Stimulated activated naive CD8-positive, alpha-beta T cell treated with anti-CD3 and anti-CD28 coated beads, Interleukin-15, amount 100 ng/mL, for 72 hours (primary cell): ENCODE measurements around the gene SFXN2.
"Not testable (repeated sequence)": the region's sequence is repeated elsewhere in the genome, so short reads cannot be mapped to it uniquely, and the experiment has no call there.

Experiments used
- ATAC-seq: fragments of 150-1000 bp; cut with Tn5 transposase; 2 replicates; pipeline ENCODE4 v1.10.0; 2021; ENCODE audit warnings: mild to moderate bottlenecking, moderate library complexity
- DNase-seq, 2 donors: peaks; one replicate each; pipeline ENCODE4 v3.0.0; 2021 to 2022
- H3K27ac Mint-ChIP-seq, 2 donors: one replicate each; pipeline ENCODE4 v1.8.0; 2022; ENCODE audit warnings: mild to moderate bottlenecking in 2 of 2, mixed read lengths in 2 of 2, moderate library complexity in 2 of 2
- H3K27me3 Mint-ChIP-seq: one replicate; pipeline ENCODE4 v1.8.0; 2022; ENCODE audit warnings: mixed read lengths
- H3K4me1 Mint-ChIP-seq: one replicate; pipeline ENCODE4 v1.8.0; 2022; ENCODE audit warnings: mild to moderate bottlenecking, mixed read lengths
- H3K4me3 Mint-ChIP-seq, 2 donors: one replicate each; pipeline ENCODE4 v1.8.0; 2022; ENCODE audit warnings: mild to moderate bottlenecking in 2 of 2, mixed read lengths in 2 of 2, moderate library complexity in 1 of 2
- H3K9me3 Mint-ChIP-seq, 2 donors: one replicate each; pipeline ENCODE4 v1.8.0; 2022; ENCODE audit warnings: mixed read lengths in 2 of 2

Gene SFXN2

GRCh38 chr10:102704915-102705314 lies 9.5 kb upstream of the SFXN2 start:
- no peak overlapping the region for H3K4me3 Mint-ChIP-seq
- H3K4me1 Mint-ChIP-seq: peaks cover 26% of the 10 kb centered on the region
- peak overlapping the region in 1 of 2 donors; percentile 21 for H3K27ac Mint-ChIP-seq
- no peaks in the 10 kb centered on the region for H3K27me3 Mint-ChIP-seq
- ATAC-seq: no peak
- no peak for DNase-seq
- no peaks in the 10 kb centered on the region for H3K9me3 Mint-ChIP-seq

- DNase-seq (no peak), ATAC-seq (no peak)
- no peak overlapping the region for H3K4me3 Mint-ChIP-seq
- H3K4me1 Mint-ChIP-seq: peaks cover 32% of the 10 kb centered on the region
- no peaks in the 10 kb centered on the region for H3K9me3 Mint-ChIP-seq
- no peak overlapping the region for H3K27ac Mint-ChIP-seq
- H3K27me3 Mint-ChIP-seq: no peaks in the 10 kb centered on the region
These were observed 8.9 kb upstream of the SFXN2 start for GRCh38 chr10:102705531-102705930.

GRCh38 chr10:102710609-102711008 lies 3.8 kb upstream of the SFXN2 start:
- Mint-ChIP-seq H3K9me3 (no peaks in the 10 kb centered on the region), H3K4me1 (peaks cover 52% of the 10 kb centered on the region), H3K27me3 (no peaks in the 10 kb centered on the region), H3K27ac (no peak overlapping the region), H3K4me3 (no peak overlapping the region)
- DNase-seq: no peak
- no peak for ATAC-seq

DNA sequence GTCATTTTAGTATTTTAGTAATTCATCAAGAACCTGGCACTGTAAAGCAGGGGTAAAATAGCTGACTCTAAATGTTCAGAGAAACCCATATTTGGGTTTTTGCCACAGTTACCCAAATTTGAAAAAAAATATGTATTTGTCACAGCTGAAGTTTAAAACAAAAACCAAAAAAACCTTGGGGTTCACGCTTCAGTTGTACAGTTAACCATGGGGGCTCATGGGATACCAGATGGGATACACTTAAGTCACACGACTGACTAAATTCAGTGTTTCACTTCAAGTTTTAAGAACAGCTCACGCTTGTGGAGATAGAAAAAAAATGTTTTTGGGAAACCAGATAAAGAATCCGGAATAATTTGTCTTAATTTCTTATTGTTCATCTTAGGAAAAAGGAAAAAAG lies 2.3 kb upstream of the SFXN2 start:
- H3K27ac Mint-ChIP-seq: no peak overlapping the region
- no peak for DNase-seq
- no peaks in the 10 kb centered on the region for H3K27me3 Mint-ChIP-seq
- H3K4me1 Mint-ChIP-seq: peaks cover 63% of the 10 kb centered on the region
- no peak overlapping the region for H3K4me3 Mint-ChIP-seq
- ATAC-seq: no peak
- no peaks in the 10 kb centered on the region for H3K9me3 Mint-ChIP-seq

GRCh38 chr10:102712843-102713538 lies 1.4 kb upstream of the SFXN2 start:
- no peaks in the 10 kb centered on the region for H3K27me3 Mint-ChIP-seq
- DNase-seq (no peak), ATAC-seq (no peak)
- peaks cover 63% of the 10 kb centered on the region for H3K4me1 Mint-ChIP-seq
- H3K9me3 Mint-ChIP-seq: no peaks in the 10 kb centered on the region
- peak overlapping the region; percentile 87 to 91 for H3K4me3 Mint-ChIP-seq
- peak overlapping the region; percentile 95 to 98 for H3K27ac Mint-ChIP-seq

DNA sequence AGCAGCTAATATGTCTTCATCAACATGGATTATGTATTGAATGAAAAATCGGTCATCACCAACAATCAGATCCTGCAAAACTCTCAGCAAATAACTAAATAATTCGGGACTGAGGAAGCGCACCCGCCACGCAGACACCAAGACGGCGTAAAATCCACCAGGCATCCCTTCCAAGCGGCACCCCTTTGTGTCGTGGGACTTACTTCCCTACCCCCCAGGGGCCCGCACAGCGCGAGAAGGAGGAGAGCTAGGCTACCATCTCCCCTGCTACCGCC lies 960 bp upstream of the SFXN2 start:
- DNase-seq: no peak
- Mint-ChIP-seq H3K27me3 (no peaks in the 10 kb centered on the region), H3K27ac (peak overlapping the region; percentile 95 to 98), H3K4me3 (peak overlapping the region; percentile 87 to 91), H3K9me3 (no peaks in the 10 kb centered on the region), H3K4me1 (peaks cover 67% of the 10 kb centered on the region)
- peak; percentile 72 for ATAC-seq

DNA sequence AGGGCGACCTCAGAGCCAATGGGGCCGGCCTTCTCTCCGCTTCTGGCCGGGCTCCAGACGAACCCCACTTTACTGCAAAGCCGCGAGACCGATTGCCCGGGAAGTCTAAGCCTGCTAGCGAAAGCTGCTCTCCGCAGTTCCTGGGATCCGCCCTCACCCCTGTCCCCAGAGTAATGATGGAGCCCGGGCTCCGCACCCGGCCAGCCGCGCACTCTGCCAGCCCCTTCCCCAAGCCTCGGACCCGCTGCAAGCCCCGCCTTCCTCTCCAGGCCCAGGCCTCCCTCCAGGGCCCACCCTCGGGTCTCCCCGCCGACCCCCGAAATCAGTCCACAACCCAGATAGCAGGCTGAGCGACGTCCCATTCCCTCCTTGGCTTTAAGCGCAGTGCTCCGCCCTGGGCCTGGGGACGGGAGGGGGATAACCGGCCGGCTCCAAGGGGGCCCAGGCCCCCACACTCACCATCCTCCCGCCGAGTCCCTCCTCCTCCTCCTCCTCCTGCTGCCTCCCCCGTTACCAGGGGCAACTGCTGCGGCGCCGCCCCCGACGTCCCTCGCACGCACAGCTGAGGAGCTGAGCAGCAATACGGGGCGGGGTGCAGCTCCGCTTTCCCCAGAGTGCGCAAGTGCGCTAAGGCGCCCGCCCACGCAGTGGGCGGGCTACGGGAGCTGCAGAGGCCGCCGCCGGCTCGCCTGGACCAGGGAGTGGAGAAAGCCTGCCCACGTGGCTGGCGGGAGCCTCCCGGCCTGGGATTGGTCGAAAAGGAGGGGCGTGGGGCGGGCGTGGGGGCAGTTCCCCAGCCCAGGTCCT lies 419 bp upstream of the SFXN2 start, which contains the start of gene ARL3:
TSS of gene ARL3 (minus strand) at position 584 of the 807 bp plus-strand sequence. CDS start at position 462, 122 bp downstream.
- peak within 1 kb of the TSS; percentile 87 to 91 for H3K4me3 Mint-ChIP-seq
- no peaks in the 10 kb centered on the region for H3K27me3 Mint-ChIP-seq
- H3K9me3 Mint-ChIP-seq: no peaks in the 10 kb centered on the region
- H3K27ac Mint-ChIP-seq: peak within 1 kb of the TSS; percentile 95 to 98
- peaks cover 72% of the 10 kb centered on the region for H3K4me1 Mint-ChIP-seq
- DNase-seq (peak; percentile 96 to 97), ATAC-seq (peak; percentile 92)

- peak overlapping the region; percentile 22 to 57 for H3K27ac Mint-ChIP-seq
- peaks cover 74% of the 10 kb centered on the region for H3K4me1 Mint-ChIP-seq
- no peaks in the 10 kb centered on the region for H3K27me3 Mint-ChIP-seq
- DNase-seq (no peak), ATAC-seq (no peak)
- H3K4me3 Mint-ChIP-seq: peak overlapping the region; percentile 87 to 91
- H3K9me3 Mint-ChIP-seq: no peaks in the 10 kb centered on the region
These were observed 1.4 kb downstream of the SFXN2 start for GRCh38 chr10:102715880-102716279.

GRCh38 chr10:102716900-102717565 lies 2.6 kb downstream of the SFXN2 start:
- not testable (repeated sequence) for ATAC-seq, DNase-seq, H3K27me3 Mint-ChIP-seq, H3K9me3 Mint-ChIP-seq, H3K27ac Mint-ChIP-seq
- Mint-ChIP-seq H3K4me3 (peak overlapping the region in 1 of 2 donors; percentile 24), H3K4me1 (peaks cover 77% of the 10 kb centered on the region)

DNA sequence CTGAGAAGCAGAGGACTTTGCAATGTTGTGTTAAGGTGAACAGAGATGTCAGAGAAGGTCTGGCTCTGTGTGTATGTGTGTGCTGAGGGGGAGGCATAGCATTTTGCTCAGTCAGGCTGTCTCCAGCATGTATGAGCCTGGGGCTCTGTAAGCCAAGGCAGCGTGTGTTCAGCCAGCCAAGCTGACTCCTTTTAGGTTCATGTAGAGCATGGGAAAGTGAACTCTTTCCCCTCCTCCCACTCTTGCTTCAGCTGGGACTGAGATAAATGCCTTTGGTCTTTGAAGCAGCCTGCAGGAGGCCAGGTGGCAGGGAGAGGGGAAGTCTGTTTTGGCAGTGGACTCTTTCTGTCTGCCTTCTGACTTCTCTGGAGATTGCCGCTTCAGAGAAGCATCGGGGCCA lies 3.8 kb downstream of the SFXN2 start:
- Mint-ChIP-seq H3K4me1 (peaks cover 68% of the 10 kb centered on the region), H3K9me3 (no peaks in the 10 kb centered on the region), H3K27me3 (no peaks in the 10 kb centered on the region), H3K4me3 (no peak overlapping the region), H3K27ac (no peak overlapping the region)
- ATAC-seq (no peak), DNase-seq (no peak)

DNA sequence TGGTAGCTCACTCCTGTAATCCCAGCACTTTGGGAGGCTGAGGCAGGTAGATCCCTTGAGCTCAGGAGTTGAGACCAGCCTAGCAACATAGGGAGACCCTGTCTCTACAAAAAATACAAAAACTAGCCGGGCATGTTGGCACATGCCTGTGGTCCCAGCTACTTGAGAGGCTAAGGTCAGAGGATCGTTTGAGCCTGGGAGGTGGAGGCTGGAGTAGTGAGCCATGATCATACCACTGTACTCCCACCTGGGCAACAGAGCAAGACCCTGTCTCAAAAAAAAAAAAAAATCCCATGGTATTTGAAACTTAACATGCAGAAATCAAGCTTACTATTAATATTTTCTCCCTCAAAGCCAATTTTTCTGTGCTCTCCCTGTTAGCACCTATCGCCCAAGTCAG lies 5.9 kb downstream of the SFXN2 start:
- no peaks in the 10 kb centered on the region for H3K9me3 Mint-ChIP-seq
- ATAC-seq (no peak), DNase-seq (no peak)
- H3K27me3 Mint-ChIP-seq: no peaks in the 10 kb centered on the region
- no peak overlapping the region for H3K4me3 Mint-ChIP-seq
- H3K27ac Mint-ChIP-seq: peak overlapping the region in 1 of 2 donors; percentile 38
- H3K4me1 Mint-ChIP-seq: peaks cover 64% of the 10 kb centered on the region

DNA sequence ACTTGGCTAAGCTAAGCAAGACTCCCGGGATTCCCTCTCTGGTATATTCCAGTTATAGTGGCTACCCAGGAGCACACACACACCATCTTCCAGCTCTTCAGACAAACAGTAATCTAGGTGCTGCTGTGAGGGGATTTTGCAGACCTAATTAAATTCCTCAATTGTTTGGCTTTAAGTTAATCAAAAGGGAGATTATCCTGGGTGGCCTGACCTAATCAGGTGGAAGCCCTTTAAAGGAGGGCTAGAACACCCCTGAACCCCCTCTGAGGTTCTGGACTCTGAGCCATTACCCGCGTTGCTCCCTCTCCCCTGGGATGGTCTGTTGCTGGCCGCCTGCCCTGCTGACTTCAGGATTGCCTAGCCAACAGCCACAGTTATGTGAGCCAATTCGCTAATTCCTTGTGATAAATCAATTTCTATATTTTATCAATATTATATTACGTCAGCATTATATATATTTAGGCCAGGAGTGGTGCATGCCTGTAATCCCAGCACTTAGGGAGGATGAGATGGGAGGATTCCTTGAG lies 6.4 kb downstream of the SFXN2 start:
- H3K27ac Mint-ChIP-seq: peak overlapping the region in 1 of 2 donors; percentile 38
- DNase-seq (no peak), ATAC-seq (no peak)
- no peaks in the 10 kb centered on the region for H3K9me3 Mint-ChIP-seq
- no peak overlapping the region for H3K4me3 Mint-ChIP-seq
- no peaks in the 10 kb centered on the region for H3K27me3 Mint-ChIP-seq
- H3K4me1 Mint-ChIP-seq: peaks cover 59% of the 10 kb centered on the region

DNA sequence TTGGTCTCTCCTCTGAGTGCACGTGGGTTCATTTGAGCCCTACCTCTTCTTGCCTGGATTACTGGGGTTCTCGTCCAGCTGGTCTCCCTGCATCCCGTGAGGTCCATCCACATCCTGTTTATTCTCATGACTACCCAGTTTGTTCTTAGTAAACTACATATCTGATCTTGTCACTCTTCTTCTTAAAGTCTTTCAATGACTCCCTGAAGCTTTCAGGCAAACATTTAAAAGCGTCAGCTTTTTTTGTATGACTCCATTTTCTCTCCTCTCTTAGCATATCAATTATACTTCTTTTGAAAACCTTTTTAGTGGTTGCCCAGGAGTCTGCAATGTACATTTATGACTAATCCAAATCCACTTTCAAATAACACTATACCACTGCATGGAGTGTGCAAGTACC lies 7.5 kb downstream of the SFXN2 start:
- Mint-ChIP-seq H3K4me3 (no peak overlapping the region), H3K27ac (peak overlapping the region in 1 of 2 donors; percentile 0), H3K4me1 (peaks cover 47% of the 10 kb centered on the region), H3K27me3 (no peaks in the 10 kb centered on the region), H3K9me3 (no peaks in the 10 kb centered on the region)
- ATAC-seq (peak; percentile 68), DNase-seq (no peak)

DNA sequence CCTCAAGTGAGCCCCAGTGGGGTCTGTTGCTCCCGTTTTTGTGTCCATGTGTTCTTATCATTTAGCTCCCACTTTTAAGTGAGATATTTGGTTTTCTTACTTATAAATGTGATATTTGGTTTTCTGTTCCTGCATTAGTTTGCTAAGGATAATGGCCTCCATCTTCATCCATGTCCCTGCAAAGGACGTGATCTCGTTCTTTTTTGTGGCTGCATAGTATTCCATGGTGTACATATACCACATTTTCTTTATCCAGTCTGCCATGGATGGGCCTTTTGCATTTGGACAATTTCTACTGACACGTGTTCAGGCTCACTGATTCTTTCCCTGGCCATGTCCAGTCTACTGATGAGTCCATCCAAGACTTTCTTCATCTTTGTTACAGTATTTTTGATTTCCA lies 9.6 kb downstream of the SFXN2 start:
- Mint-ChIP-seq H3K27me3 (no peaks in the 10 kb centered on the region), H3K9me3 (no peaks in the 10 kb centered on the region), H3K4me3 (no peak overlapping the region), H3K27ac (no peak overlapping the region), H3K4me1 (peaks cover 34% of the 10 kb centered on the region)
- ATAC-seq (no peak), DNase-seq (no peak)

GRCh38 chr10:102726274-102726673 lies 11.8 kb downstream of the SFXN2 start:
- ATAC-seq (no peak), DNase-seq (no peak)
- H3K27ac Mint-ChIP-seq: peak overlapping the region in 1 of 2 donors; percentile 88
- H3K4me3 Mint-ChIP-seq: no peak overlapping the region
- H3K4me1 Mint-ChIP-seq: peaks cover 28% of the 10 kb centered on the region
- H3K9me3 Mint-ChIP-seq: no peaks in the 10 kb centered on the region
- no peaks in the 10 kb centered on the region for H3K27me3 Mint-ChIP-seq
